HG02623 (cell line): ENCODE results near the gene PPP2R3B.
"Not testable (repeated sequence)": the region's sequence is repeated elsewhere in the genome, so short reads cannot be mapped to it uniquely, and the experiment has no call there.

ENCODE experiments used
- ATAC-seq: cut with Tn5 transposase; IDR thresholded peaks from one replicate; pipeline ENCODE4 v1.9.1; 2021; ENCODE audit warnings: moderate library complexity; ENCODE audit not compliant: unreplicated experiment

Gene PPP2R3B

GRCh38 chrX:356385-357034, 30.2 kb downstream of the PPP2R3B start:
- ATAC-seq, result no peak

- ATAC-seq, result no peak
Observed at GRCh38 chrX:355329-356050, 31.2 kb downstream of the PPP2R3B start.

GRCh38 chrX:353566-354535, 32.9 kb downstream of the PPP2R3B start:
- no peak for ATAC-seq

GRCh38 chrX:352582-353314, 34.0 kb downstream of the PPP2R3B start:
- no peak for ATAC-seq

- no peak for ATAC-seq
Observed at GRCh38 chrX:352181-352580, 34.5 kb downstream of the PPP2R3B start.

- no peak for ATAC-seq
Observed at GRCh38 chrX:351736-352135, 35.0 kb downstream of the PPP2R3B start.

- not testable (repeated sequence) for ATAC-seq
Observed at GRCh38 chrX:351324-351641, 35.4 kb downstream of the PPP2R3B start.

GRCh38 chrX:350534-351323, 36.0 kb downstream of the PPP2R3B start:
- no peak for ATAC-seq

GRCh38 chrX:350148-350533, 36.6 kb downstream of the PPP2R3B start:
- ATAC-seq, result no peak

- no peak for ATAC-seq
Observed at GRCh38 chrX:349702-350101, 37.0 kb downstream of the PPP2R3B start.

GRCh38 chrX:349196-349595, 37.5 kb downstream of the PPP2R3B start:
- no peak for ATAC-seq

- no peak for ATAC-seq
Observed at GRCh38 chrX:348461-349117, 38.1 kb downstream of the PPP2R3B start.

GRCh38 chrX:347351-348117, 39.2 kb downstream of the PPP2R3B start:
- no peak for ATAC-seq

- no peak for ATAC-seq
Observed at GRCh38 chrX:346034-346813, 40.5 kb downstream of the PPP2R3B start.

GRCh38 chrX:345020-345925, 41.4 kb downstream of the PPP2R3B start:
- ATAC-seq, result no peak

- no peak for ATAC-seq
Observed at GRCh38 chrX:344371-344901, 42.3 kb downstream of the PPP2R3B start.

- no peak for ATAC-seq
Observed at GRCh38 chrX:341541-342101, 45.1 kb downstream of the PPP2R3B start.
